ENCODE results near the gene NFIC.
"Not testable (repeated sequence)": the region's sequence is repeated elsewhere in the genome, so short reads cannot be mapped to it uniquely, and the experiment has no call there.

The NFIC gene

GRCh38 chr19:3401004-3401768 lies 34.8 kb downstream of the NFIC start:
- DNase-seq = no peak

DNA sequence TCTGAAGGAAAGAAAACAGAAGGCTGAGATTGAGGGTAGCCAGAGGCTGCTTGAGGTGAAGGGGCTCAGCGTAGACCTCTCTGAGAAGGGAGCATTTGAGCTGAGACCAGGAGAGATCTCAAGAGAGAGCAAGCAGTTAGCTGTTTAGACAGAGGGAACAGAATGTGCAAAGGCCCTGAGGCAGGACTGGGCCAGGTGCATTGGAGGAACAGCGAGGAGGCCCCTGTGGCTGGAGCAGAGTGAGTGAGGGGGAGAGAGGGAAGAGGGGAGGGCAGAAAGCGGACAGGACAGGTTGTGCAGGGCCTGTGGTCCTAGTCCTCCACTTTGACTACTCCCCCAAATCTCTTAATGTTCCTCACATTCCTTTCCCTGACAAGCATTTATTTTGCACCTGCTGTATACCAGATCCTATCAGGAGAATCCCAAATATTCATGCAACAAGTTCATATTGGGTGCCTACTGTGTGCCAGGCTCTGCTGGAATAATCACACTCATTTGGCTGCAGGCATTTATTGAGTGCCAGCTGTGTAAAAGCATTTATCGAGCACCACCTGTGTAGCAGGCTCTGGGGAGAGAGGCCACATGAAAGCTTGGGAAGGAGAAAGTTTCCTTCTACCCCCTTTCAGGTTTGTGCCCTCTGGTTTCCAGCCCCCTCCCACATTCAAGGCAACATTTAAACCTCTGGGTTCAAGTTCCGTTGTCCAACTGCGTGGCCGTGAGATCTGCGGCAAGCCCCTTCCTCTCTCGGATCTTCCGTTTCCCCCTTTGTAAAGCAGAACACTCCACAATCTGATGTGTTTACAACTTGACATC lies 36.5 kb downstream of the NFIC start:
- no peak for DNase-seq

DNA sequence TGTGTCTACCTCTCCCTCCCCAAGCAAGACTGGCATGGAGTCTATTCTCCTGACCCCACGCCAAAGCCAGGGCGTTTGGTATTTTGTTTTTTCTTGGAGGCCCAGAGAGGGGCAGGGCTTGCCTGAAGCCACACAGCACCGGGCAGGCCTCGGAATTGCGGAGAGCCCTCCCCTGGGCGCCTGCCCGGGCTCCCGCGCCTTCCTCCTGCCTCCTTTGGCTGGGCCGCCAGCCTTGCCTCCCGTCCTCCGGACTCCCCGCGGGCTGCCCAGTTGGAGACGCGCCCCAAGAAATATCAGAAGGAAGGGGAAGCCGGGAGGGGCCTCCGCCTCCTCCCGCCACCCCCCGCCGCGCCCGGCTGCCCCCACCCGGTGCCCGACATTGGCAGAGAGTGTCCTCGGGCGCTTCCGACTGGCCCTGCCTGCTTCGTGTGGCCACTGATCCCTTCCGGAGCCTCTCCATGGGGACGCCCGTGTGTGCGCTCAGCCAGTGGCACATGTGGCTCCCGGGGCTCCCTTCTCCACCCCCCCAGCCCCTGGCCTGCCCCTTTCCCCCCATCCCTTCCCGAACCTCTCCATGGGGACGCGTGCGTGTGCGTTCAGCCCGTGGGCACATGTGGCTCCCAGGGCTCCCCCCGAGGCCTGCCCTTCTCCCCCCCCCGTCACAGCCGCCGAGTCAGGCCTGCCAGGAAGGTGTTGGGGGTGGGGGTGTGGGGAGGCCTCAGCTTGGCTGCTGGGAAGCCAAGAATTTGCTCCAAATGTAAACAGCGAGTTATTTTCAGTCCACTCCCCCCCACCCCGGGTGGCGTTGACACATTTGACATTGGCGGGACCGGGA lies 37.3 kb downstream of the NFIC start:
- no peak for DNase-seq

DNA sequence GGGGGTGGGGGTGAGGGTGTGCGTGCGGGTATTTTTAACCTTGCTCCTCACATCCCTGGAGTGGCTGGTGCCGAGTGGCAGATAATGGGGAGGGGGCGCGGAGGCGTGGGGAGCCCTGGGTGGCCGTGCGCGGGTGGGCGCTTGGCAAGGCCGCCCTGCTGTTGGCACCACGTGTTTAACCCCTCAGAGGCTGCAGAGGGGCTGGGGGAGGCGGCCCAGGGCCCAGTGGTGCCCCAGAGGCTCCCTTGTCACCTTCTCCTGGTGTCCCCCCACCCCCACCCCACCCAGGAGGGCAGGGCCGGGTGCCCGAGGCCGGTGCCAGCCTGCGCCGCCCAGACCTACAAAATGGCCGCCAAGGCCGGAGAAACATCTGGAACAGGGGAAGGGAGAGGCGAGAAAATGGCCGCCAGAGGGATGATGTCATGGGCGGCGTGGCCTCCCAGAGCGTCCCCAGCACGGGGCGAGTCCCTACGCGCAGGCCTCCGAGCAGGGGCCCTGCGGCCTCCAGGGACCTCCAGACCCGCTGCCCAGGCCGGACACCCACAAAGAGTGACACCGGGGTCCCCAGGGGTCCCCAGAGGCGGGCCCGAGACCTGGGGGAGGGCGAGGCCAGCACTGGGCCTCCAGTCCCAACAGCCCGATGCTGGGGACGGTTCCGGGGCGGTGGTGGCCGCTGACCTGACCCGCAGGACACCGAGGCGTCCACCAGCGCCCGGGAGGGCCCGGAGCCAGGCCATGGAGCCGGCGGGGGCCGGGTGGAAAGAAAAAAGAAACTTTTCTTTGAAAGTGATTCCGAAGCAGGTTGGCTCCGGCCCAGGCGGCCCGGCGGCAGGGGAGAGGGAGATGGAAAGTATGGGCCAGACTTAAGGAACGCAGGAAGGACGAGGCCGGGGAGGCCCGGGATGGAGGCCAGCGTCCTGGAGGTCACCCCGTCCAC lies 38.2 kb downstream of the NFIC start:
- no peak for DNase-seq

- no peak for DNase-seq
These were observed 38.9 kb downstream of the NFIC start for GRCh38 chr19:3405261-3405653.

DNA sequence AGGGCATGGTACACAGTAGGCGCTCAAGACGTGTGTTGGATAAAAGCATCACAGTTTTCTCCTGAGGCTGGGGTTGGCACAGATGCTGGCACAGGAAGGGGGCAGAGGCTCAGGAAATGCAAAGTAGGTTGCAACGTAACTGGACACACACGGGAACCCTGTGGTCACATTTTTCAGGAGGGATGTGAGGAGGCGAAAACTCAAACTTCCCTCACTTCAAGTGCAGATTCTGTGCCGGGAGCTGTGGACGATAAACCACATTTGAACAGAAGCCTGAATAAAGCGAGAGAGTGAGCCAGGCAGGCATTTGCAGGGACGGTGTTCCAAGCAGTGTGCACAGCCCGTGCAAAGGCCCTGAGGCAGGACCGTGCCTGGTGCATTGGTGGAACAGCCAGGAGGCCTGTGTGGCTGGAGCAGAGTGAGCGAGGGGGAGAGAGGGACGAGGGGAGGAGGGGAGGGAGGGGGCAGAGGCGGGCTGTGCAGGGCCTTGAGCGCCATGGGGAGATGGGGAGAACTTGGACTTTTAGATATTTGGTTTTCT lies 40.3 kb downstream of the NFIC start:
- no peak for DNase-seq

GRCh38 chr19:3407556-3408516 lies 41.5 kb downstream of the NFIC start:
- DNase-seq = no peak

DNA sequence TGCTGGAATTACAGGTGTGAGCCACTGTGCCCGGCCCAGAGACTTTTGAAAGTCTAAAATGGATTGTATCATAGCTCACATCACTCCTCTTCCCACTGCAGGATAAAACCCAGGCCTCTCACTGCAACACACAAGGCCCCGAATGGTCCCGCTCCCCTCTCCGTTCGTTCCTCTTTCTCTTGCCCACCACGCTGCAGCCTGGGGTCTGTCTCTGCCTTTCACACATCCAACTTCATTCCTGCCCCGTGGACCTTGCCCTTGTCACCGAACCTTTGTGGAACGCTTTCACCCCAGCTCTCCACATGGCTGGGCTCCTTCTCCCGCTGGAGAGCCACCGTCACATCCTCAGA lies 42.6 kb downstream of the NFIC start:
- DNase-seq = no peak

GRCh38 chr19:3409346-3410064 lies 43.1 kb downstream of the NFIC start:
- no peak for DNase-seq

DNA sequence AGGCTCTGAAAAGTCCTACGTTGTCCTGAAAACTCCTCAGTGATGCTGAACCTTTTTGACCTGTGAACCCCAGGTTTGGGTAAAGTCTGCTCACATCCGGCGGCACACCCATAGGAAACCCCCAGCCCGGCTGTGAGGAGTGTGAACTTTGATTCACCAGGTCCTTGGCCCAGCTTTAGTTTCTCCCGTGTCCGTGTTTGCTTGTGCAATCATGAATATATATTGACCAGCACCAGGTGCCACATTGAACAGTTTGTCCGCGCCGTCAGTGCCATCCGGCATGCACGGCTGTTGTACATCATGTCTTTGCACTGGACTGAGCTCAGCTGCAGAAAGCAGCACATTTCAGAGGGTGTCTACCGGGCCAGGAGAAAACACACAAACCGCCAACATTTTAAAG lies 45.3 kb downstream of the NFIC start:
- DNase-seq = no peak

GRCh38 chr19:3412066-3412465 lies 45.7 kb downstream of the NFIC start:
- DNase-seq = no peak

DNA sequence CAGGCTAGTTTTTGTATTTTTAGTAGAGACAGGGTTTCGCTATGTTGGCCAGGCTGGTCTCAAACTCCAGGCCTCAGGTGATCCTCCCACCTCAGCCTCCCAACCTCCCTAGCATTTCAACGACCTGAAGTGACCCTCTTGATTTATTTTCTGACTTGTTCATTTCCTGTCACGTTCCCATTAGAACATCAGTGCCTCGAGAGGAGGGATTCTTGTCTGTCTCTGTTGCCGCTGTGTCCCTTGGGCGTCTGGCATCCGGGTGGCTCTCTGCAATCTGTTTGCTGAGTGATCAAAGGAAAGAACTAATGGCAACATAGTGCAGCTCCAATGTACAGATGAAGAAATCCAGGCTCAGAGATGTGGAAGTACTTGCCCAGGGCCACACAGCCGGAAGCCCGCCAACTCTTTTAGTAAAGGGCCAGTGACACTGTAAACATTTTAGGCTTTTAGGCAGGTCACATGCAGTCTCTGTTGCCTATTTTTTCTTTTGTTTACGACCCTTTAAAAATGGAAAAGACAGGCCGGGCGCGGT lies 47.5 kb downstream of the NFIC start:
- no peak for DNase-seq

DNA sequence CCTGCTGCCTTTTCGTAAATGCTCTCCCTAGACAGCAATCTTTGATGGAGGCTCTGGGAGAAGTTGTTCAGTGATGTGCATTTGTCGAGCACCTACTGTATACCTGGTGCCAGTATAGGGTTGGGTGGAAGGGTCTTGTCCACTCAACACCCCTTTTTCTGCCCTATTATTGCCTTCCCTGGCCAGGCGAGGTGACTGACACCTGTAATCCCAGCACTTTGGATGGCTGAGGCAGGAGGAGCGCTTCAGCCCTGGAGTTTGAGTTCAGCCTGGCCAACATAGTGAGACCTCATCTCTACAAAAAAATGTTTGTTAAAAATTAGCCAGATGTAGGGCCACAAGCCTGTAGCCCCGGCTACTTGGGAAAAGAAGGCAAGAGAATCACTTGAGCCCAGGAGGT lies 49.3 kb downstream of the NFIC start:
- DNase-seq = no peak

DNA sequence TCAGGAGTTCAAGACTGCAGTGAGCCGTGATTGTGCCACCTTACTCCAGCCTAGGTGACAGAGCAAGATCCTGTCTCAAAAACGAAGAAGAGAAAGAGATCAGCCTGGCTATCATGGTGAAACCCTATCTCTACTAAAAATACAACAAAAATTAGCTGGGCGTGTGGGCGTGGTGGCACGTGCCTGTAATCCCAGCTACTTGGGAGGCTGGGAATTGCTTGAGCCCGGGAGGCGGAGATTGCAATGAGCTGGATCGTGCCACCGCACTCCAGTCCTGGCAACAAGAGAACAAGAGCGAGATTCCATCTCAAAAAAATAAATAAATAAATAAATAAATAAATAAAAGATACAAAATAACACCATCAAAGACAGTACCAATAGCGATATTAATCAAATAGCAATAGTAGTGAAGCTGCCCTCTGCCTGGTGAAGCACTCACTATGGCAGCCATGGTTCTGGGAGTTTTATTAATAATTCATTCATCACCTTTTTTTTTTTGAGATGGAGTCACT lies 53.9 kb downstream of the NFIC start:
- DNase-seq = no peak

DNA sequence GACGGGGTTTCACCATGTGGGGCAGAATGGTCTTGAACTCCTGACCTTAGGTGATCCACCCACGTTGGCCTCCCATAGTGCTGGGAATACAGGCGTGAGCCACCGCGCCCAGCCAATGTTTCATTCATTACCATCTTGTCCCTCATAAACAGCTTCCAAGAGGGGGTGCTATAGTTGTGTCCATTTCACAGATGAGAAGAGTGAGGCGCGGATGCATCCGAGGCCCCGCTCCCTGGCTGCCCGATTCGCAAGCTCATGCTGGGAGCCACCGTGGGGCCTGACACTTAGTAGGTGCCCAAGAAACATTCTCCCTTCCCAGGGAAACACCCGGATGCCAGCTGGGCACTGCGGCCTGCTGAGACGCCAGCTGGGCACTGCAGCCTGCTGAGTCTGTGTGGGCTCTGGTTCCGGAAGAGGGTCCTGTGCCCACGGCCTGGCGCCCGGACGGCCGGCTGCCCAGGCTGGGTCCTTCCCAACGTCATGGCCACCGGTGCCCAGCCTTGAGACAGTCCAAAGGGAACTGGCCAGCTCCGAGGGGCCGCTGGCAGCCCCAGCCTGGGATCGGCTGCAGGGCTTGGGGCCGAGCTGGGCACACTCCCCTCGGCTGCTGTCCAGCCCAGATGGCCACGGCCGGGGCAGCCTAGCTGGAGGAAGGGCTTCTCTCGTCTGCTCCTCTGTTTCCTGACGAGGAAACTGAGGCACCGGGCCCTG lies 54.7 kb downstream of the NFIC start:
- no peak for DNase-seq

DNA sequence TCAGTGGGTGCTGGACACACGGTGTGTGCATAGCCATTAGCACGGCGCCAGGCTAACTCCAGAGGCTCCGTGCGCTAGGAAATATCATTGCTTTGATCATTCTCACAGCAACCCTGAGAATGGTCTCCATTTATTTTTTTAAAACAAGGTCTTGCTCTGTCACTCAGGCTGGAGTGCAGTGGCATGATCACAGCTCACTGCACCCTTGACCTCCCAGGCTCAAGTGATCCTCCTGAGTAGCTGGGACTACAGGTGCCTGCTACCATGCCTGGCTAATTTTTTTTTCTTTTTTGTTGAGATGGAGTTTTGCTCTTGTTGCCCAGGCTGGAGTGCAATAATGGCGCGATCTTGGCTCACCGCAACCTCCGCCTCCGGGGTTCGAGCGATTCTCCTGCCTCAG lies 55.3 kb downstream of the NFIC start:
- DNase-seq = not testable (repeated sequence)

DNA sequence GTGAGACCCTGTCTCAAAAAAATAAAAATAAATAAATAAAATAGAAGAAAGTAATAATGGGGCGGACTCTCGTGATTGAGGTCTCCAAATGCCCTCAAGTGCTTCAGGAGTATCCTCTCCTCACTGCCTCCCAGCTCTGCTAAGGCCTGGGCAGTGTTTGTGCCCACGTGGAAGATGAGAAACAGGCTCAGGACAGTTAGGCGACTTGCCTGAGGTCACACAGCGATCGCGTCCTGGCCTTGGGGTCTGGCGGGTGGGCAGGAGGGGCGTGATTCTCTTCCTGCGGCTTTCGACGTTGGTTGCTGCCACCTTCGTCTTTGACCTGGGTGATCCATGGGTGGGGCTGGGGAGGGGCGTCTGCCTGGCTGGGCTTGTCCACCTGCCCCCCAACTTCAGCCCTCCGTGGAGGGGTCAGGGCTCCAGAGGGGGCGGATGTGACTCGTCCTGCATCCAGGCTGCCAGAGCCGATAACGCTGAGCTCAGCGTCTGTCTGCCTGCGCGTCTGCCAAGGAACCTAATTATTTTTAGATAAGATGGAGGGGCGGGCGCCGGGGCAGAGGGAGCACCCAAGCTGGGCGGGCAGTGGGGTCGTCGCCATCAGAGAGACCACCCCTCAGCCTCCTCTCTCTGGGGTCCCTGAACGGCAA lies 56.9 kb downstream of the NFIC start:
- no peak for DNase-seq

GRCh38 chr19:3426433-3426832 lies 60.0 kb downstream of the NFIC start:
- no peak for DNase-seq

GRCh38 chr19:3430366-3430680 lies 63.9 kb downstream of the NFIC start:
- DNase-seq = not testable (repeated sequence)

Measured in GF-D8 (cell line).